ENCODE results near the gene IGFBP1. TPM values are rescaled to one million over a fixed set of nuclear protein-coding genes. Genes with fewer than 3 reads are reported as not detected.

The IGFBP1 gene
- total and polyA plus RNA-seq, 2 experiments from 2014 or later = not detected

GRCh38 chr7:45893374-45893995 lies 5.2 kb downstream of the IGFBP1 start (continued):
- TF ChIP-seq ZNF462 (CRISPR knock-in tag; IDR thresholded peaks at IDR 0.05) (no peak), POLR2AphosphoS5 (IDR thresholded peaks at IDR 0.05; ENCODE audit: low read depth) (no peak), JUNB (IDR thresholded peaks at IDR 0.05; ENCODE audit: unreplicated experiment) (no peak)

GRCh38 chr7:45893996-45894664 lies 5.8 kb downstream of the IGFBP1 start:
- peaks cover 19% of the 10 kb centered on the region for H3K27me3 Mint-ChIP-seq (ENCODE audit: insufficient read depth, low read depth, poor library complexity)

More at GRCh38 chr7:45893996-45894664, 5.8 kb downstream of the IGFBP1 start:
- Histone ChIP-seq H3K4me3 (no peak overlapping the region), H2AFZ (no peak overlapping the region), H3K79me2 (replicated peaks; ENCODE audit: insufficient read depth) (no peaks in the 10 kb centered on the region), H3F3A (replicated peaks; ENCODE audit: low read depth) (no peaks in the 10 kb centered on the region), H3K27me3 (ENCODE audit: insufficient read depth) (peaks cover 18% of the 10 kb centered on the region), H3K4me2 (no peak overlapping the region), H3K4me1 (ENCODE audit: insufficient read depth) (peaks cover 9% of the 10 kb centered on the region; the same call in 1 of the 2 replicates), H4K20me1 (replicated peaks; ENCODE audit: insufficient read depth) (no peaks in the 10 kb centered on the region; the same call in 1 of the 2 replicates), H3K36me3 (ENCODE audit: insufficient read depth) (no peaks in the 10 kb centered on the region), H3K9me2 (ENCODE audit: insufficient read depth) (0 out of 2 replicates have a peak, but pooled peaks cover 3% of the 10 kb centered on the region), H3K27ac (ENCODE audit: low read depth) (no peak overlapping the region)
- Mint-ChIP-seq H3K4me3 (no peak overlapping the region), H3K36me3 (ENCODE audit: low read depth) (no peaks in the 10 kb centered on the region), H3K4me1 (peaks cover 6% of the 10 kb centered on the region), H3K27ac (no peak overlapping the region), H3K9me3 (no peaks in the 10 kb centered on the region; the same call in 2 of the 3 replicates)
- no peak for ATAC-seq
- no peak for TF ChIP-seq POLR2AphosphoS5 (IDR thresholded peaks at IDR 0.05; ENCODE audit: low read depth)
- no peak for TF ChIP-seq EZH2 (IDR thresholded peaks at IDR 0.05; ENCODE audit: low read depth, unreplicated experiment)
- TF ChIP-seq REST (IDR thresholded peaks at IDR 0.05; ENCODE audit: unreplicated experiment) = no peak
- TF ChIP-seq, protein P1, sequence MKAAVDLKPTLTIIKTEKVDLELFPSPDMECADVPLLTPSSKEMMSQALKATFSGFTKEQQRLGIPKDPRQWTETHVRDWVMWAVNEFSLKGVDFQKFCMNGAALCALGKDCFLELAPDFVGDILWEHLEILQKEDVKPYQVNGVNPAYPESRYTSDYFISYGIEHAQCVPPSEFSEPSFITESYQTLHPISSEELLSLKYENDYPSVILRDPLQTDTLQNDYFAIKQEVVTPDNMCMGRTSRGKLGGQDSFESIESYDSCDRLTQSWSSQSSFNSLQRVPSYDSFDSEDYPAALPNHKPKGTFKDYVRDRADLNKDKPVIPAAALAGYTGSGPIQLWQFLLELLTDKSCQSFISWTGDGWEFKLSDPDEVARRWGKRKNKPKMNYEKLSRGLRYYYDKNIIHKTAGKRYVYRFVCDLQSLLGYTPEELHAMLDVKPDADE (IDR thresholded peaks at IDR 0.05) = no peak
- no peak for TF ChIP-seq ZNF331 (CRISPR knock-in tag; IDR thresholded peaks at IDR 0.05; ENCODE audit: low read depth)
- no peak for DNase-seq (ENCODE audit: low spot score)
